ENCODE results near the gene PTGER3.
"Not testable (repeated sequence)": the region's sequence is repeated elsewhere in the genome, so short reads cannot be mapped to it uniquely, and the experiment has no call there.

The PTGER3 gene

DNA sequence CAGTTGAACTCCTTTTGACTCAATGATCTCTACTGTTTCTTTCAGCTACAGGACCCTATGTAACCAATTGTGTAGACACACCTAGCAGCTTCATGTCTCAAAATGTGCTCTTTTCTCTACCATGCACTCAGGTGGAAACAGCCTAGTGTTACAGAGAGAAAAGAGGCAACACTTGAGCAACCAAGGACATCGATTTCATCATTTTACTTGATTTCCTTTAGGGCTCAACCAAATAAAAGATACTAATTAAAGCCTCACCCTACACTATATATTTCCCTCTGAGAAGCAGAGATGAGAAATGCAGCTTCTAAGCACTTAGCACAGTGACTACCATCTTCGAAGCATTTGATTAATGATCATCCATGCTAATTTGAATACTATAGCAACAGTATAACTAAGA lies 55.1 kb downstream of the PTGER3 start:
- DNase-seq (ENCODE audit: low spot score) (no peak), ATAC-seq (ENCODE audit: low read depth) (no peak)
- TF ChIP-seq, protein P1, sequence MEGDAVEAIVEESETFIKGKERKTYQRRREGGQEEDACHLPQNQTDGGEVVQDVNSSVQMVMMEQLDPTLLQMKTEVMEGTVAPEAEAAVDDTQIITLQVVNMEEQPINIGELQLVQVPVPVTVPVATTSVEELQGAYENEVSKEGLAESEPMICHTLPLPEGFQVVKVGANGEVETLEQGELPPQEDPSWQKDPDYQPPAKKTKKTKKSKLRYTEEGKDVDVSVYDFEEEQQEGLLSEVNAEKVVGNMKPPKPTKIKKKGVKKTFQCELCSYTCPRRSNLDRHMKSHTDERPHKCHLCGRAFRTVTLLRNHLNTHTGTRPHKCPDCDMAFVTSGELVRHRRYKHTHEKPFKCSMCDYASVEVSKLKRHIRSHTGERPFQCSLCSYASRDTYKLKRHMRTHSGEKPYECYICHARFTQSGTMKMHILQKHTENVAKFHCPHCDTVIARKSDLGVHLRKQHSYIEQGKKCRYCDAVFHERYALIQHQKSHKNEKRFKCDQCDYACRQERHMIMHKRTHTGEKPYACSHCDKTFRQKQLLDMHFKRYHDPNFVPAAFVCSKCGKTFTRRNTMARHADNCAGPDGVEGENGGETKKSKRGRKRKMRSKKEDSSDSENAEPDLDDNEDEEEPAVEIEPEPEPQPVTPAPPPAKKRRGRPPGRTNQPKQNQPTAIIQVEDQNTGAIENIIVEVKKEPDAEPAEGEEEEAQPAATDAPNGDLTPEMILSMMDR (IDR thresholded peaks at IDR 0.05; ENCODE audit: poor library complexity, severe bottlenecking), result no peak
- no peak overlapping the region for H3K27ac ChIP-seq (ENCODE audit: poor library complexity, severe bottlenecking)
- no peaks in the 10 kb centered on the region for H3K36me3 ChIP-seq (ENCODE audit: low read depth)
- H3K4me1 ChIP-seq (ENCODE audit: insufficient read depth, poor library complexity, severe bottlenecking), result no peaks in the 10 kb centered on the region
- no peaks in the 10 kb centered on the region for H3K9me3 ChIP-seq (ENCODE audit: severe bottlenecking)
- H3K27me3 ChIP-seq (ENCODE audit: insufficient read depth, poor library complexity, severe bottlenecking), result no peaks in the 10 kb centered on the region
- H3K4me3 ChIP-seq (ENCODE audit: severe bottlenecking), result no peak overlapping the region

DNA sequence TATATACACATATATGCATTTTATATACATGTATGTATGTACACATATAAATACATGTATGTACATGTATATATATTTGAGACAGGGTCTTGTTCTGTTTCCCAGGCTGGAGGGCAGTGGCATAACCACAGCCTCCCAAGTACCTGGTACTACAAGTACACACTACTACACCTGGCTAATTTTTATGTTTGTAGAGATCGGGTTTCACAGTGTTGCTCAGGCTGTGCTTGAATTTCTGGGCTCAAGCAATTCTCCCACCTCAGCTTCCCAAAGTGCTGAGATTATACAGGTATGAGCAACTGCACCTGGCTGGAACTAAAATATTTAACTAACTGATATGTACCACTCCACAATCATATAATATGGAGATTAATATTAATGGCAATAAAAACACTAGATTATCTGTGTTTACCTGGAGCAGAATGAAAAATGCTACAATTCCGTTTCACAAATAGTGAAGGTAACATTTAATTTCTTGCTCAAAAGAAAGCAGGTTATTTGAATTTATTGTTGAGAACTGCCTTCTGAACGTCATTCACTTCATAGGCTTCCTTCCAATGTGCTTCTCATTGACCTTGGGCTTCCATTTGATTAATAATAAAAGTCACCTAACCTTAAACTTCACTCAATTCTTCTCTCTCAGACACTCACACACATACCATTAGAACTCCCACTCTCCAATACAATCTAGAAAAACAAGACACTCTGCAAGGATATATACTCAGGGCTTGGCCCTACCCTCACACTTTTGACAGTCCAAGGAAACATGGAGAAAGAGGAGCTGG lies 57.0 kb downstream of the PTGER3 start:
- Histone ChIP-seq H3K36me3 (ENCODE audit: low read depth) (no peaks in the 10 kb centered on the region), H3K4me3 (ENCODE audit: severe bottlenecking) (no peak overlapping the region), H3K27me3 (ENCODE audit: insufficient read depth, poor library complexity, severe bottlenecking) (no peaks in the 10 kb centered on the region), H3K27ac (ENCODE audit: poor library complexity, severe bottlenecking) (no peak overlapping the region), H3K4me1 (ENCODE audit: insufficient read depth, poor library complexity, severe bottlenecking) (no peaks in the 10 kb centered on the region), H3K9me3 (ENCODE audit: severe bottlenecking) (no peaks in the 10 kb centered on the region)
- ATAC-seq (ENCODE audit: low read depth) (no peak), DNase-seq (ENCODE audit: low spot score) (no peak)
- TF ChIP-seq, protein P1 (IDR thresholded peaks at IDR 0.05; ENCODE audit: poor library complexity, severe bottlenecking), result no peak

DNA sequence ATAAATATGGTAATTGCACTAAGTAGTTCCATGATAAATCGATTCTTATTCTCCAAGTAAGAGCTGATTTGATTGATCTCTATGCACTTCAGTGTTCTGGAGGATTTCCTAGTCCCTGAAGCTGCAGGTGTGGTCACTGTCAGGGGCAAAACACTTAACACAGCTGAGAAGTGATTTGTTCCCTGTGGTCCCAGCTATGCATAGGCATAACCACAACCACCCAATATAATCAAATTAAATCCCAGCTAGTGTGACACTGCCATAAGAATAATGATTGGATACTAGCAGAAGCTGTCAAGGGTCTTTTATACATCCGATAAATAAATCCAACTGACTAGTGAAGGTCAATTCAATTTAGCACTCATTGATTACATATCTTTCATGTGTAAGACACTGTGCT lies 60.1 kb downstream of the PTGER3 start:
- no peaks in the 10 kb centered on the region for H3K36me3 ChIP-seq (ENCODE audit: low read depth)
- no peaks in the 10 kb centered on the region for H3K4me1 ChIP-seq (ENCODE audit: insufficient read depth, poor library complexity, severe bottlenecking)
- ATAC-seq (ENCODE audit: low read depth) (no peak), DNase-seq (ENCODE audit: low spot score) (no peak)
- no peaks in the 10 kb centered on the region for H3K9me3 ChIP-seq (ENCODE audit: severe bottlenecking)
- H3K27ac ChIP-seq (ENCODE audit: poor library complexity, severe bottlenecking), result no peak overlapping the region
- TF ChIP-seq, protein P1 (IDR thresholded peaks at IDR 0.05; ENCODE audit: poor library complexity, severe bottlenecking), result no peak
- H3K4me3 ChIP-seq (ENCODE audit: severe bottlenecking), result no peak overlapping the region
- H3K27me3 ChIP-seq (ENCODE audit: insufficient read depth, poor library complexity, severe bottlenecking), result no peaks in the 10 kb centered on the region

DNA sequence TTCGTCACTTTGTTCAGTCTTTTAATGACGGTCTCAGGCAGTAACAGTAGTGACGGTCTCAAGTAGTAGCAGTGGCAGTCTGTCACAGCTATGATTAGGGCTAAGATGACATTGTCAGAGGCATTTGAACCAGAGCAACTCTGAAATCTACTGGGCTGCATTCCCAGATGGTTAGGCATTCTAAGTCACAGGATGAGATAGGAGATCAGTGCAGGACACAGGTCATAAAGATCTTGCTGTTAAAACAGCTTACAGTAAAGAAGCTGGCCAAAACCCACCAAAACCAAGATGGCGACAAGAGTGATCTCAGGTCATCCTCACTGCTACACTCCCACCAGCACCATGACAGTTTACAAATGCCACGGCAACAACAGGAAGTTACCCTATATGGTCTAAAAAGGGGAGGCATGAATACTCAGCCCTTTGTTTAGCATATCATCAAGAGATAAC lies 61.8 kb downstream of the PTGER3 start:
- not testable (repeated sequence) for H3K4me3 ChIP-seq (ENCODE audit: severe bottlenecking); H3K4me1 ChIP-seq (ENCODE audit: insufficient read depth, poor library complexity, severe bottlenecking); ATAC-seq (ENCODE audit: low read depth); H3K36me3 ChIP-seq (ENCODE audit: low read depth); H3K27ac ChIP-seq (ENCODE audit: poor library complexity, severe bottlenecking); DNase-seq (ENCODE audit: low spot score); H3K27me3 ChIP-seq (ENCODE audit: insufficient read depth, poor library complexity, severe bottlenecking); H3K9me3 ChIP-seq (ENCODE audit: severe bottlenecking)

DNA sequence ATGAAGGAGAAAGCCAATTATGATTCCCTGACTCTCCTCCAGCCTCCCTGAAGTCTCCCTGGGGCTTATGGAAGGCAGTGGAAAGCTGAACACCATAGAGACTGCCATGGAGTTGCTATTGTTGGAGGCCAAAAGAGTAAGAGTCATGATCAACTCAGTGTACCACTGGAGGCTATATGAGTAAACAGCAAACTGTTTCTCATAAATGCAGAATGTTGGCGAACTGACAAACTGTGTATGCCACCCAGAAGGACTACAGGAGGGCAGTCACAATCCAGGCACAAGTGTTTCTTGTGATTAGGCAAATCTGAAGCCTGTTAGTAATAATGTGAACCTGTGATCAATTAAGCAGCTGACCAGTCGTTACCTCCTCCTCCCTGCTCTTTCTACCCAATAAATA lies 62.3 kb downstream of the PTGER3 start:
- H3K27ac ChIP-seq (ENCODE audit: poor library complexity, severe bottlenecking); DNase-seq (ENCODE audit: low spot score); H3K27me3 ChIP-seq (ENCODE audit: insufficient read depth, poor library complexity, severe bottlenecking); H3K36me3 ChIP-seq (ENCODE audit: low read depth); H3K4me3 ChIP-seq (ENCODE audit: severe bottlenecking); H3K9me3 ChIP-seq (ENCODE audit: severe bottlenecking); H3K4me1 ChIP-seq (ENCODE audit: insufficient read depth, poor library complexity, severe bottlenecking); ATAC-seq (ENCODE audit: low read depth): not testable (repeated sequence)

DNA sequence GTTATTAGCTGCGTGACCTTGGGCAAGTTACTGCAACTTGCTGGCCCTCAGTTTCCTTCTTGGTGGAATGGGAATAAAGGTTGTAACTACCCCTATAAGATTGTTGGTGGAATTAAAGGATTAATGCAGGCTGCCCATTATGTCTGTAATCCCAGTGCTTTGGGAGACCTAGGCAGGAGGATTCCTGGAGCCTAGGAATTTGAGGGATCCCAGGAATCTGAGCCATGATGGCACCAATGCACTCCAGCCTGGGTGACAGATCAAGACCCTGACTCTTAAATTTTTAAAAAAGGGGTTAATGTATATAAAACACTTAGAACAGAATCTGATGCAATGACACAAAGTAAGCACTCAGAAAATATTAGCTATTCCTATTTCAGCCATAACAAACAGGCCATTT lies 67.3 kb downstream of the PTGER3 start:
- H3K27ac ChIP-seq (ENCODE audit: poor library complexity, severe bottlenecking), result no peak overlapping the region
- no peaks in the 10 kb centered on the region for H3K9me3 ChIP-seq (ENCODE audit: severe bottlenecking)
- ATAC-seq (ENCODE audit: low read depth) (no peak), DNase-seq (ENCODE audit: low spot score) (no peak)
- no peaks in the 10 kb centered on the region for H3K27me3 ChIP-seq (ENCODE audit: insufficient read depth, poor library complexity, severe bottlenecking)
- TF ChIP-seq, protein P1 (IDR thresholded peaks at IDR 0.05; ENCODE audit: poor library complexity, severe bottlenecking), result no peak
- H3K36me3 ChIP-seq (ENCODE audit: low read depth), result no peaks in the 10 kb centered on the region
- H3K4me1 ChIP-seq (ENCODE audit: insufficient read depth, poor library complexity, severe bottlenecking), result no peaks in the 10 kb centered on the region
- H3K4me3 ChIP-seq (ENCODE audit: severe bottlenecking), result no peak overlapping the region

All from RWPE2 (cell line).